Gastrocnemius medialis (tissue), 4 donors: ENCODE results near the gene PDIA5. TPM values are rescaled to one million over a fixed set of nuclear protein-coding genes. Genes with fewer than 3 reads are reported as not detected.

Experiments used
- ATAC-seq, 2 donors: fragments of 150-250 bp; one replicate each; pipeline ENCODE4 v1.9.1; 2016
- DNase-seq, 2 donors: peaks; one replicate each; pipeline ENCODE4 v3.0.0-alpha.2; 2019
- H3K27ac ChIP-seq, 4 donors: fragments of 200-600 bp; sonication (generic); 1 replicate in 1 of 4; 2 replicates in 3 of 4; pipeline ENCODE4 v1.5.1; 2016 to 2018; ENCODE audit warnings: mild to moderate bottlenecking in 2 of 4, moderate library complexity in 1 of 4
- H3K27me3 ChIP-seq, 3 donors: fragments of 200-600 bp; sonication (generic) in 2 of 3; 1 replicate in 1 of 3; 2 replicates in 2 of 3; pipeline versions ENCODE4 v1.5.1 to v1.6.0; 2016 to 2019; ENCODE audit warnings: mild to moderate bottlenecking in 1 of 3, moderate library complexity in 1 of 3
- H3K36me3 ChIP-seq, 2 donors: fragments of 200-600 bp; sonication (generic) in 1 of 2; one replicate each; pipeline ENCODE4 v1.5.1; 2017 to 2018
- H3K4me1 ChIP-seq, 2 donors: fragments of 200-600 bp; sonication (generic) in 1 of 2; one replicate each; pipeline ENCODE4 v1.5.1; 2016 to 2017; ENCODE audit warnings: mild to moderate bottlenecking in 2 of 2
- H3K4me3 ChIP-seq, 4 donors: fragments of 200-600 bp; sonication (generic) in 3 of 4; 1 replicate in 1 of 4; 2 replicates in 3 of 4; pipeline ENCODE4 v1.5.1; 2016 to 2019; ENCODE audit warnings: mild to moderate bottlenecking in 2 of 4
- H3K9me3 ChIP-seq, 3 donors: fragments of 200-600 bp; sonication (generic) in 2 of 3; 1 replicate in 1 of 3; 2 replicates in 2 of 3; pipeline ENCODE4 v1.5.1; 2016 to 2019
- POLR2A ChIP-seq, 2 donors: fragments of 450-650 bp; IDR thresholded peaks; one replicate each; pipeline ENCODE4 v1.6.1; 2017; ENCODE audit warnings: antibody characterized with exemption in 2 of 2, mild to moderate bottlenecking in 2 of 2, moderate library complexity in 2 of 2
- in situ Hi-C, 4 donors: fragments of 200-750 bp; cut with MboI; loops; one replicate each; pipeline versions ENCODE4 v1.15.0 to v1.8.0; 2017; ENCODE audit warnings: low sequenced_read_pairs in 4 of 4
- intact Hi-C: fragments of 100-400 bp; cut with DNase I; formaldehyde crosslinking; loops from one replicate; pipeline ENCODE4 v1.15.1; 2023; ENCODE audit warnings: low total_unique reads
- total RNA-seq, 4 donors: library from RNA; depleted of rRNA; stranded (reverse); fragments of >200 nt; gene quantifications; one replicate each; pipeline versions ENCODE4 v1.1.0 to v1.2.3, GENCODE V29; 2016
- TF ChIP-seq, protein P1 (sequence below), 5 experiments: fragments of 450-650 bp in 3 of 5; fragments of 200-600 bp in 2 of 5; sonication (generic) in 2 of 5; IDR thresholded peaks in 4 of 5; conservative IDR thresholded peaks in 1 of 5; 1 replicate in 4 of 5; 2 replicates in 1 of 5; pipeline ENCODE4 v1.5.1; 2016 to 2019; ENCODE audit warnings: antibody characterized with exemption in 5 of 5, mild to moderate bottlenecking in 3 of 5, moderate library complexity in 3 of 5

PDIA5 gene
- total RNA-seq, 4 donors from 2014 or later = 2.3 to 4.2 (median 3.0) TPM

- H3K9me3 ChIP-seq = no peaks in the 10 kb centered on the region
- no peaks in the 10 kb centered on the region for H3K27me3 ChIP-seq
- H3K27ac ChIP-seq = no peak overlapping the region
- ATAC-seq = no peak
- intact Hi-C loops (no loop called here), in situ Hi-C loops (no loop called here)
- H3K4me1 ChIP-seq = no peaks in the 10 kb centered on the region
- no peak for DNase-seq
- TF ChIP-seq, protein P1, sequence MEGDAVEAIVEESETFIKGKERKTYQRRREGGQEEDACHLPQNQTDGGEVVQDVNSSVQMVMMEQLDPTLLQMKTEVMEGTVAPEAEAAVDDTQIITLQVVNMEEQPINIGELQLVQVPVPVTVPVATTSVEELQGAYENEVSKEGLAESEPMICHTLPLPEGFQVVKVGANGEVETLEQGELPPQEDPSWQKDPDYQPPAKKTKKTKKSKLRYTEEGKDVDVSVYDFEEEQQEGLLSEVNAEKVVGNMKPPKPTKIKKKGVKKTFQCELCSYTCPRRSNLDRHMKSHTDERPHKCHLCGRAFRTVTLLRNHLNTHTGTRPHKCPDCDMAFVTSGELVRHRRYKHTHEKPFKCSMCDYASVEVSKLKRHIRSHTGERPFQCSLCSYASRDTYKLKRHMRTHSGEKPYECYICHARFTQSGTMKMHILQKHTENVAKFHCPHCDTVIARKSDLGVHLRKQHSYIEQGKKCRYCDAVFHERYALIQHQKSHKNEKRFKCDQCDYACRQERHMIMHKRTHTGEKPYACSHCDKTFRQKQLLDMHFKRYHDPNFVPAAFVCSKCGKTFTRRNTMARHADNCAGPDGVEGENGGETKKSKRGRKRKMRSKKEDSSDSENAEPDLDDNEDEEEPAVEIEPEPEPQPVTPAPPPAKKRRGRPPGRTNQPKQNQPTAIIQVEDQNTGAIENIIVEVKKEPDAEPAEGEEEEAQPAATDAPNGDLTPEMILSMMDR (IDR thresholded peaks at IDR 0.05 in 4 of 5, conservative IDR thresholded peaks at IDR 0.05 in 1 of 5) = no peak
- TF ChIP-seq POLR2A (IDR thresholded peaks at IDR 0.05) = no peak
- no peaks in the 10 kb centered on the region for H3K36me3 ChIP-seq
- no peak overlapping the region for H3K4me3 ChIP-seq
Observed at GRCh38 chr3:123054931-123055330, 11.9 kb upstream of the PDIA5 start.

- Histone ChIP-seq H3K4me1 (no peaks in the 10 kb centered on the region), H3K36me3 (no peaks in the 10 kb centered on the region), H3K27ac (no peak overlapping the region), H3K27me3 (no peaks in the 10 kb centered on the region), H3K9me3 (no peaks in the 10 kb centered on the region), H3K4me3 (no peak overlapping the region)
- intact Hi-C loops (no loop called here), in situ Hi-C loops (no loop called here)
- TF ChIP-seq, protein P1 (IDR thresholded peaks at IDR 0.05 in 4 of 5, conservative IDR thresholded peaks at IDR 0.05 in 1 of 5) = no peak
- no peak for TF ChIP-seq POLR2A (IDR thresholded peaks at IDR 0.05)
- ATAC-seq (no peak), DNase-seq (no peak)
Observed at GRCh38 chr3:123055352-123055751, 11.5 kb upstream of the PDIA5 start.

- DNase-seq (no peak), ATAC-seq (no peak)
- H3K4me1 ChIP-seq = no peaks in the 10 kb centered on the region
- intact Hi-C loops = no loop called here
- TF ChIP-seq, protein P1 (IDR thresholded peaks at IDR 0.05 in 4 of 5, conservative IDR thresholded peaks at IDR 0.05 in 1 of 5) = no peak
- TF ChIP-seq POLR2A (IDR thresholded peaks at IDR 0.05) = no peak
- H3K27me3 ChIP-seq = no peaks in the 10 kb centered on the region
- in situ Hi-C loops = no loop called here
- H3K36me3 ChIP-seq = no peaks in the 10 kb centered on the region
- no peak overlapping the region for H3K4me3 ChIP-seq
- H3K9me3 ChIP-seq = no peaks in the 10 kb centered on the region
- H3K27ac ChIP-seq = no peak overlapping the region
Observed at GRCh38 chr3:123058505-123058904, 8.3 kb upstream of the PDIA5 start.

DNA sequence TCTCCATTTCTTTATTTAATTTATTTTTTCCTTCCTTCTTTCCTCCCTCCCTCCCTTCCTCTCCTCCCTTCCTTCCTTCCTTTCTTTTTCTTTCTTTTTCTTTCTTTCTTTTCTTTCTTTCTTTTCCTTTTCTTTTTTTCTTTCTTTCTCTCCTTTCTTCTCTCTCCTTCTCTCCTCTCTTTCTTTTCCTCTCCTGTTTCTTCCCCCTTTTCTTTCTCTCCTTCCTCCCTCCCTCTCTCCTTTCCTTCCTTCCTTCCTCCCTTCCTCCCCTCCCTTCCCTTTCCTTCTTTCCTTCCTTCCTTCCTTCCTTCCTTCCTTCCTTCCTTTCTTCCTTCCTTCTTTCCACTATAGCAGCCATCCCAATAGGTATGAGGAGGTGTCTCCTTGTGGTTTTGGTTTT is 6.8 kb upstream of the PDIA5 start:
- intact Hi-C loops (loop anchor here (10.0 kb wide), 1 partner anchor 675 kb away; the partner anchor contains the start of genes FAM162A and MIX23), in situ Hi-C loops (no loop called here)
- Histone ChIP-seq H3K36me3 (no peaks in the 10 kb centered on the region), H3K9me3 (no peaks in the 10 kb centered on the region), H3K27me3 (no peaks in the 10 kb centered on the region), H3K4me1 (no peaks in the 10 kb centered on the region), H3K27ac (no peak overlapping the region), H3K4me3 (no peak overlapping the region)
- DNase-seq (no peak), ATAC-seq (no peak)
- TF ChIP-seq, protein P1 (IDR thresholded peaks at IDR 0.05 in 4 of 5, conservative IDR thresholded peaks at IDR 0.05 in 1 of 5) = no peak
- TF ChIP-seq POLR2A (IDR thresholded peaks at IDR 0.05) = no peak

DNA sequence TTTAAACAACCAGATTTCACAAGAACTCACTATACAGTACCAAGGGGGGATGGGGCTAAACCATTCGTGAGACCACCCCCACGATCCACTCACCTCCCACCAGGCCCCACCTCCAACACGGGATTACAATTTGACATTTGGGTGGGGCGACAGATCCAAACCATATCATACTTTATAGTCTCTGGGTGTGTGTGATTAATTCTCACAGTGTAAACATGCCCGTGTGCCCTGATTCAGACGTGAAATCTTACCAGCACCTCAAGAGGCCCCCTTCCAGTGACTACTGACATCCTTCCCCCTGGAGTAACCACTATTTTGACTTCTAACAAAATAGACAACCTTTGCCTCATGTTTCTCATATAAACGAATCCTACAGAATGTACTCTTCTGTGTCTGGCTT is 5.0 kb upstream of the PDIA5 start:
- ATAC-seq = no peak
- H3K9me3 ChIP-seq = no peaks in the 10 kb centered on the region
- DNase-seq = no peak
- no peak overlapping the region for H3K27ac ChIP-seq
- H3K27me3 ChIP-seq = no peaks in the 10 kb centered on the region
- no peaks in the 10 kb centered on the region for H3K36me3 ChIP-seq
- TF ChIP-seq, protein P1 (IDR thresholded peaks at IDR 0.05 in 4 of 5, conservative IDR thresholded peaks at IDR 0.05 in 1 of 5) = no peak
- no peak for TF ChIP-seq POLR2A (IDR thresholded peaks at IDR 0.05)
- in situ Hi-C loops = no loop called here
- intact Hi-C loops = loop anchor here (10.0 kb wide), 1 partner anchor 677 kb away; the partner anchor contains the start of genes FAM162A and MIX23
- peaks cover 0 to 4% of the 10 kb centered on the region in 2 donors for H3K4me1 ChIP-seq
- H3K4me3 ChIP-seq = no peak overlapping the region
